GM12801 (cell line): ENCODE data around the gene CFL1.

Experiments used
- TF ChIP-seq, protein P1 (sequence below): IDR thresholded peaks from one replicate; pipeline ENCODE4 v1.5.1; 2011; ENCODE audit warnings: control low read depth; ENCODE audit not compliant: insufficient read length; ENCODE audit errors: extremely low read depth

Gene CFL1

DNA sequence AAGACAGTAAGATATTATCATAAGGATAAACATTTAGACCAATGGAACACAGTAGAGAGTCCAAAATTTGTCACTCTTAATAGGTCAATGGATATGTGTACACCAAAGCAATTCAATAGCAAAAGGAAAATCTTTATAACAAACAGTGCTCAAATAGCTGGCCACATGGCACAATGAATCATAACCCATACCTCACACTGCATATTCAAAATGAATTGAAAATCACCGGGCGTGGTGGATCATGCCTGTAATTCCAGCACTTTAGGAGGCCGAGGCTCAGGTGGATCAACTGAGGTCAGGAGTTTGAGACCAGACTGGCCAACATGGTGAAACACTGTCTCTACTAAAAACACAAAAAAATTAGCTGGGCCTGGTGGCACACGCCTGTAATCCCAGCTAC, 15.8 kb downstream of the CFL1 start:
- TF ChIP-seq, protein P1, sequence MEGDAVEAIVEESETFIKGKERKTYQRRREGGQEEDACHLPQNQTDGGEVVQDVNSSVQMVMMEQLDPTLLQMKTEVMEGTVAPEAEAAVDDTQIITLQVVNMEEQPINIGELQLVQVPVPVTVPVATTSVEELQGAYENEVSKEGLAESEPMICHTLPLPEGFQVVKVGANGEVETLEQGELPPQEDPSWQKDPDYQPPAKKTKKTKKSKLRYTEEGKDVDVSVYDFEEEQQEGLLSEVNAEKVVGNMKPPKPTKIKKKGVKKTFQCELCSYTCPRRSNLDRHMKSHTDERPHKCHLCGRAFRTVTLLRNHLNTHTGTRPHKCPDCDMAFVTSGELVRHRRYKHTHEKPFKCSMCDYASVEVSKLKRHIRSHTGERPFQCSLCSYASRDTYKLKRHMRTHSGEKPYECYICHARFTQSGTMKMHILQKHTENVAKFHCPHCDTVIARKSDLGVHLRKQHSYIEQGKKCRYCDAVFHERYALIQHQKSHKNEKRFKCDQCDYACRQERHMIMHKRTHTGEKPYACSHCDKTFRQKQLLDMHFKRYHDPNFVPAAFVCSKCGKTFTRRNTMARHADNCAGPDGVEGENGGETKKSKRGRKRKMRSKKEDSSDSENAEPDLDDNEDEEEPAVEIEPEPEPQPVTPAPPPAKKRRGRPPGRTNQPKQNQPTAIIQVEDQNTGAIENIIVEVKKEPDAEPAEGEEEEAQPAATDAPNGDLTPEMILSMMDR = no peak

GRCh38 chr11:65834202-65834601, 23.8 kb downstream of the CFL1 start:
- TF ChIP-seq, protein P1 = no peak

DNA sequence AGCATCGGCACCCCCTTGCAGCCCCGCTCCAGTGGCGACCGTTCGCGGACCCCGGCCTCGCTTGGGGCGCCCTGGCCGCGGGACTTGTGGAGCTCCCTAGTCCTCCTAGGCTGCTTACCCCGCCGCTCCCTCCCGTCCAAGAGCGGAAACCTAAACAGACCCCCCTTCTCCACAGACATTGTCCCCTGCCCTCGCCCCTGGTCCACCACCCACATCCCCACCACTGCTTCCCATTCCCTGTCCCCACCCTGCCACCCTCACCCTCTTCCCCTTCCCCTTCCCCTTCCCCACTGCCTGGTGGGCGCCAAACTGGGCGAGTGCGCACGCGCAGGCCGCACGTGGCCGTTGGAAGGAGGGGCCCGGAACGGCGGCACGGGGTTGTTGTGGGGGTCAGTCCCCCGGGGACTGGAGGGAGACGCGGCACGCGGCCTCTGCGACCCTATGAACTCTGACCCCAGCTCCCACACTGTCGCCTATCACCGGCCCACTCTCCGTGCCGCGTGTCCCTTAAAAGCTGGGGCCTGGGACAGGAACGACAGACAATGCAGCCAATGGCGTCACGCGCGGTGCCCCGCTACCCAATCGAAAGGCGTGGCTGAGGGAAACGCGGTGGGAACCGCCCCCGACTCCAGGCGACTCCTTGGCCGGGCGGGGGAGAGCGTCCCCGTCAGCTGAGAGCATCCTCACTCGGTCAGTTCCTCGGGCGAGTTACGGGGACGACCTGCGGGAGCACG, 24.5 kb downstream of the CFL1 start, which contains the start of gene SNX32:
Gene SNX32 (plus strand): TSS at position 667 of the 734 bp plus-strand sequence. CDS start 103 bp downstream, outside the sequence.
- TF ChIP-seq, protein P1 = no peak

DNA sequence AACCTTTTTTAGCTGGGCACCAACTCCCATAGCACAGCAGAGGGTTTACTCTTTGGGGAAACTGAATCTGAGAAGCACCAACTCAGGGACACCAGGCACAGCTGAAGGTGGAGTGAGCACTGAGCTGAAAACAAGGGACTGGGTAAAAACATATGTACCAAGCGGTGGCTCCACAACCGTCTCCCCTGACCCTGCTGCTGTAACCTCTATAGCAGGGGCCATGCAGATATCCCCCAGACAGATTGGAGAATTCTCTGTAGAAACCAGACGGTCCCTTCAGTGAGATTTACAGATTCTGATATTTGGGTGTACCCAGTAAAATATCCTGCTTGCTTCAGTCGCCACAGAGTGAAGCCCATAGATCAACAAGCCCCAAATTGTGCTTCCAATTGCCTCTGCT, 28.5 kb downstream of the CFL1 start:
- TF ChIP-seq, protein P1 = no peak

DNA sequence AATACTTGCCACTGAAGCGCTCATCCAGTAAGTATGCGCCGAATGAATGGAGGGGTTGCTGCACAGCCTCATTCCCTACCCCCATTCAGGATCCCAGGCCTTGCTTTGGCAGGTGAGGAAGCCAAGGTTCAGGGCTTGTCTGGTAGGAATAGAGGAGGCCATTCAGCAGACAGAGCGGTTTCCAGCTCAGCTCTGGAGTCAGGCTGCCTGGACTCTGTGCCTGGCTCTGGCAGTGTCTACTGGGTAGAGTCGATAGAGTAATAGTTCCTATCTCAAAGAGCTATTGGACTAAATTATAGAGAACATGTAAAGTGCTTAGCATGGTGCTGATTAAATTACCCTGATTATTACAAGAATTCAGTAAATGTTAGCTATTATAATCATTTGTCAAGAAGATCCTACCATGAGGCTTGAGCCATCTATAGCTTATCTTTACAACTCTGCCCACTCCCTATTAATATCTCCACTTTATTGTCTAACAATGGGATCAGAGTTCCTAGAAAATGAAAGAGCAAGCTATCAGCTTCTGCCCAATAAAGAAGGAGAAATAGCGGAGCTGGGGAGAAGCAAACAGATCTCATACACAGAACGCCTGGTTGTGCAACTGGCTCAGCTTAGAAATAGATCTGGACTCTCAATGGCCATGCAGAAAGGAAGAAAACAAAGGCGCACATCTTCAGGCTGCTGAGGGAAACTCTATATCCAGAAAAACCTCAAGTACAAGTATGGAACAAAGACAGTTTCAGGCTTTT, 30.8 kb downstream of the CFL1 start:
- TF ChIP-seq, protein P1 = no peak

- TF ChIP-seq, protein P1 = no peak
Observed at GRCh38 chr11:65822776-65823528, 35.0 kb downstream of the CFL1 start.

- TF ChIP-seq, protein P1 = no peak
Observed at GRCh38 chr11:65821107-65821506, 36.9 kb downstream of the CFL1 start.
